Mucosa of rectum (tissue), 2 donors: ENCODE measurements around the gene SLC25A48.
"Not testable (repeated sequence)": the region's sequence is repeated elsewhere in the genome, so short reads cannot be mapped to it uniquely, and the experiment has no call there.

ENCODE experiments used
- H3K27ac ChIP-seq, 2 donors: one replicate each; pipeline ENCODE4 v1.7.0; 2013; ENCODE audit warnings: inconsistent platforms in 2 of 2, low read depth in 2 of 2, low read length in 2 of 2
- H3K27me3 ChIP-seq, 2 donors: one replicate each; pipeline ENCODE4 v1.7.0; 2013; ENCODE audit warnings: low read length in 2 of 2; ENCODE audit not compliant: control insufficient read depth in 2 of 2, insufficient read depth in 2 of 2
- H3K36me3 ChIP-seq, 2 donors: one replicate each; pipeline ENCODE4 v1.7.0; 2013; ENCODE audit warnings: low read length in 2 of 2; ENCODE audit not compliant: control insufficient read depth in 2 of 2, insufficient read depth in 2 of 2
- H3K4me1 ChIP-seq, 2 donors: one replicate each; pipeline ENCODE4 v1.7.0; 2013; ENCODE audit warnings: low read length in 2 of 2, mild to moderate bottlenecking in 1 of 2; ENCODE audit not compliant: control insufficient read depth in 2 of 2, insufficient read depth in 2 of 2
- H3K4me3 ChIP-seq, 2 donors: one replicate each; pipeline ENCODE4 v1.7.0; 2013; ENCODE audit warnings: low read length in 2 of 2
- H3K9ac ChIP-seq, 2 donors: one replicate each; pipeline ENCODE4 v1.7.0; 2013; ENCODE audit warnings: low read length in 2 of 2, low read depth in 1 of 2, mild to moderate bottlenecking in 1 of 2
- H3K9me3 ChIP-seq, 2 donors: one replicate each; pipeline ENCODE4 v1.7.0; 2013; ENCODE audit warnings: low read length in 2 of 2; ENCODE audit not compliant: control insufficient read depth in 2 of 2
- donor health status: healthy.
- donor health status: Normal muscosa, but diverticular disease.

The SLC25A48 gene

GRCh38 chr5:135851915-135852845 lies 17.7 kb downstream of the SLC25A48 start:
- Histone ChIP-seq H3K27me3 (no peaks in the 10 kb centered on the region), H3K4me3 (no peak overlapping the region), H3K9me3 (no peaks in the 10 kb centered on the region), H3K27ac (no peak overlapping the region), H3K4me1 (peaks cover 0 to 2% of the 10 kb centered on the region in 2 donors), H3K36me3 (no peaks in the 10 kb centered on the region), H3K9ac (no peak overlapping the region)

DNA sequence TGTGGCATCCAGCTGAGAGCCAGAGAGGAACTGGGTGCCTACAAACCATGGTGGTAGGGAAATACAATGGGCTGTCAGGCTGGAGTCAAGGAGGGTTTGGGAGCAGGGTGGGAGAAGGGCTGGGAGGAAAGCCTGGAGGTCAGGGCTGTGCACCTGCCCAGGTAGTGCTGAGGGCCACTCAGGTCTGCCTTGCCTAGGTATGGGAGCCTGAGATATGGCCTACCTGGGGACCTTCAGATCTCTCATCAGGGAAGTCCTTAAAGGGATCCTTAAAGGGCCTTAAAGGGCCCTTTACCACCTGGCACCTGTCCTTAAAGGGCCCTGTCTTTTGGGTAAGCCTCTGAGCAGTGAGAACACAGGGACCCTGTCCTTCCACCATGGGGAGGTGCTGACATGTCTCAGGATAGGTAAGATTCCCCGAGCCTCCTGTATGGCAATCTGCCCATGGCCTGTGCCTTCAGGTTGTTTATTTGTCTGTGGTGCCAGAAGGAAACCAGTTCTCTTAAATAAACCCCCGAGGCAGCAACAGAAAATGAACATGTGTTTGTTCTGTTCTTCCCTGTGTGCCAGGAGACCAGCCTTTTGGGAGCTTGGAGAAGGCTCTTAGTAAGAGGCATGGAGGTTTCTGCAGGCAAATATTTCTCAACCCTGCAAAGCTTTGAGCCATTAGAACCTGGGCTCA lies 23.3 kb downstream of the SLC25A48 start:
- Histone ChIP-seq H3K4me1 (no peaks in the 10 kb centered on the region), H3K9ac (no peak overlapping the region), H3K9me3 (no peaks in the 10 kb centered on the region), H3K4me3 (no peak overlapping the region), H3K27me3 (no peaks in the 10 kb centered on the region), H3K36me3 (no peaks in the 10 kb centered on the region), H3K27ac (no peak overlapping the region)

- H3K4me1 ChIP-seq, H3K27ac ChIP-seq, H3K36me3 ChIP-seq, H3K4me3 ChIP-seq, H3K9me3 ChIP-seq, H3K9ac ChIP-seq, H3K27me3 ChIP-seq: not testable (repeated sequence)
These were observed 24.7 kb downstream of the SLC25A48 start for GRCh38 chr5:135859186-135859585.

- no peaks in the 10 kb centered on the region for H3K27me3 ChIP-seq
These were observed 25.2 kb downstream of the SLC25A48 start for GRCh38 chr5:135859641-135860040.

DNA sequence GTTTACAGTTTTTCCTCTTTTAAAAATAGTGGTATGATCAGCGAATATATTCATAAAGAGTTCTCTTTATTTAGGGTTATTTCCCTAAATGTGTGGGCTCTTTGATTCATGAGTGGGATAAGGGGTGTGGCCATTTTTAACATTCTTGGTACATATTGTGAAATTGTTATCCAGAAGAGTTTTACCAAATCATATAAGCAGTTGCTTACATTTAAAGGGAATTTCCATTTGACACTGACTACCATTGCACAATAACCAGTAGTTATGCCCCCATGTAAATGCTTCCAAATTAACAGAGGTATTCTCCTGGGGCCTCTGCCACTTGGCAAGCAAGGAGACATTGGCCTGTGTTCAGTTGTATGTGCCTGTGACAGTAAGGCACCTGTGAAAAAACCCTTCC lies 27.2 kb downstream of the SLC25A48 start:
- Histone ChIP-seq H3K27me3 (no peaks in the 10 kb centered on the region), H3K4me1 (no peaks in the 10 kb centered on the region), H3K36me3 (no peaks in the 10 kb centered on the region)

More at GRCh38 chr5:135859641-135860040, 25.2 kb downstream of the SLC25A48 start:
- Histone ChIP-seq H3K9ac (no peak overlapping the region), H3K4me1 (no peaks in the 10 kb centered on the region), H3K4me3 (no peak overlapping the region), H3K27ac (no peak overlapping the region), H3K9me3 (no peaks in the 10 kb centered on the region), H3K36me3 (no peaks in the 10 kb centered on the region)

GRCh38 chr5:135862086-135862485 lies 27.6 kb downstream of the SLC25A48 start:
- Histone ChIP-seq H3K27ac (no peak overlapping the region), H3K4me3 (no peak overlapping the region), H3K27me3 (no peaks in the 10 kb centered on the region), H3K9ac (no peak overlapping the region), H3K36me3 (no peaks in the 10 kb centered on the region), H3K4me1 (peaks cover 0 to under 1% of the 10 kb centered on the region in 2 donors), H3K9me3 (no peaks in the 10 kb centered on the region)

More for the DNA sequence above, 27.2 kb downstream of the SLC25A48 start:
- Histone ChIP-seq H3K9me3 (no peaks in the 10 kb centered on the region), H3K9ac (no peak overlapping the region), H3K4me3 (no peak overlapping the region), H3K27ac (no peak overlapping the region)

- Histone ChIP-seq H3K4me3 (no peak overlapping the region), H3K9ac (no peak overlapping the region), H3K4me1 (peaks cover 1 to 5% of the 10 kb centered on the region in 2 donors), H3K27me3 (no peaks in the 10 kb centered on the region), H3K9me3 (no peaks in the 10 kb centered on the region), H3K27ac (no peak overlapping the region), H3K36me3 (no peaks in the 10 kb centered on the region)
These were observed 28.3 kb downstream of the SLC25A48 start for GRCh38 chr5:135862744-135863143.

DNA sequence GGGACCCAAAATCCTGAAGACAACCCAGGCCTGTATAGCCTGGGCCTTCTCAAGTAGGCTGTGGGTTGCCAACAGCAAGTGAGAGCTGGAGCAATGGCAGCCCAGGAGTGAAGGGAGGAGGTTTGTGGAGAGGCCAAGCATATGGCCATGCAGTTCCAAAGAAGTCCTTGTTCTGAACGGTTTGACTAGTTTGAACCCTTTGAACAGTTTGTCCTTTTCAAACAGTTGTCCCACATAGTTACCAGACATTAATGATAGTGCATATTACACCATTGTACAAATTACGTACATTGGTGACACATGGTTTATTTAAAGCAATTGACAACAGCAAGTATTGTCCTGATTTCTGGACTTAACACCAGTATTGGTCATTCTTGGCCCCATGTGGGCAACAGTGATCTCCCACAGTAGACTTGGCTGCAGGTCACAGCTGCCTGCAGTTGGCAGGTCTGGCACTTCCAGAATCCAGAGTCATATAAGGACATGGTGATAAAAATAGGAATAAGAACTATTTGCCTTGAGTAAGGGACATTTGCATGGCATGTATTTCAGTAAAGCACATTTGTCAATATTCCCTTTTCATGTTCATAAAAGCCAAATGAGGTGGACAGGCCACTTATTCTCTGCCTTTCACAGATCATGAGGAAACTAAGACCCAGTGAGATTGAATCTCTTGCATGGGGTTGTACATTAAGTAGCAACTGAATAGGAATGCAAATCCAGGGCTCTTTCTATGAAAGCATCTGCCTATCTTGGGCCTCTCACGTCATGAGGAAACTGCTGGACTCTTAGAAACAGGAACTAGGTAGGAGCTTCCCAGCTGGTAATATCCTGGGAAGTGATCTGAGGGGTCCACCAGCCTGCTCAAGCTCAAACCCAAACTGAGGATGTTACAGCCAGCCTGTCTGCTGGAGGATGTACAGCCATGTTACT lies 30.3 kb downstream of the SLC25A48 start:
- H3K4me1 ChIP-seq, result peaks cover 17 to 20% of the 10 kb centered on the region in 2 donors
- no peak overlapping the region for H3K9ac ChIP-seq
- no peaks in the 10 kb centered on the region for H3K36me3 ChIP-seq
- no peaks in the 10 kb centered on the region for H3K27me3 ChIP-seq
- no peak overlapping the region for H3K4me3 ChIP-seq
- no peak overlapping the region for H3K27ac ChIP-seq
- no peaks in the 10 kb centered on the region for H3K9me3 ChIP-seq

DNA sequence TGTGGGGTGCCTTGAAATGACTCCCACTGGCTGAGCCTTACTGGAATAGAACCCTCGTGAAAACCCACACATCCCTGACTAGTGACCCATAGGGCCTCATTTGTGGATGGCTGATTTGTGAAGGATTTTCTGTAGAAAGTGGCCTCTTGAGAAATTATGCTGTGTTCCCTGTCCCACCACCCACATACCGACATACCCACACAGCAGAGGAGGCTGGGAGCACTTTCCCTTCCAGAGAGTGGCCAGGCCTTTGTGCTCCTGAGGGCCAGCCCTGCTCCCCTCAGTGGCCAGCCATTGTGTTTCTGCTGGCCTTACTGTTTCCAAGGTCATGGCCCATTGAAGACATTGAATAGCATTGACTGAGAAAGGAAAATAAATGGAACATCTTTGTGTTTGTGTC lies 31.6 kb downstream of the SLC25A48 start:
- Histone ChIP-seq H3K4me3 (no peak overlapping the region), H3K27me3 (no peaks in the 10 kb centered on the region), H3K27ac (no peak overlapping the region), H3K9me3 (no peaks in the 10 kb centered on the region), H3K4me1 (peaks cover 20 to 29% of the 10 kb centered on the region in 2 donors), H3K9ac (no peak overlapping the region), H3K36me3 (no peaks in the 10 kb centered on the region)
